GM04504 (cell line): ENCODE measurements around the gene TNFAIP8.
"Not testable (repeated sequence)": the region's sequence is repeated elsewhere in the genome, so short reads cannot be mapped to it uniquely, and the experiment has no call there.

Experiments used
- DNase-seq: peaks from one replicate; pipeline ENCODE4 v3.0.0-alpha.2; 2012; ENCODE audit warnings: low read depth

The TNFAIP8 gene

GRCh38 chr5:119395080-119395836 lies 39.4 kb downstream of the TNFAIP8 start:
- DNase-seq: no peak

GRCh38 chr5:119396030-119396664 lies 40.3 kb downstream of the TNFAIP8 start:
- no peak for DNase-seq

DNA sequence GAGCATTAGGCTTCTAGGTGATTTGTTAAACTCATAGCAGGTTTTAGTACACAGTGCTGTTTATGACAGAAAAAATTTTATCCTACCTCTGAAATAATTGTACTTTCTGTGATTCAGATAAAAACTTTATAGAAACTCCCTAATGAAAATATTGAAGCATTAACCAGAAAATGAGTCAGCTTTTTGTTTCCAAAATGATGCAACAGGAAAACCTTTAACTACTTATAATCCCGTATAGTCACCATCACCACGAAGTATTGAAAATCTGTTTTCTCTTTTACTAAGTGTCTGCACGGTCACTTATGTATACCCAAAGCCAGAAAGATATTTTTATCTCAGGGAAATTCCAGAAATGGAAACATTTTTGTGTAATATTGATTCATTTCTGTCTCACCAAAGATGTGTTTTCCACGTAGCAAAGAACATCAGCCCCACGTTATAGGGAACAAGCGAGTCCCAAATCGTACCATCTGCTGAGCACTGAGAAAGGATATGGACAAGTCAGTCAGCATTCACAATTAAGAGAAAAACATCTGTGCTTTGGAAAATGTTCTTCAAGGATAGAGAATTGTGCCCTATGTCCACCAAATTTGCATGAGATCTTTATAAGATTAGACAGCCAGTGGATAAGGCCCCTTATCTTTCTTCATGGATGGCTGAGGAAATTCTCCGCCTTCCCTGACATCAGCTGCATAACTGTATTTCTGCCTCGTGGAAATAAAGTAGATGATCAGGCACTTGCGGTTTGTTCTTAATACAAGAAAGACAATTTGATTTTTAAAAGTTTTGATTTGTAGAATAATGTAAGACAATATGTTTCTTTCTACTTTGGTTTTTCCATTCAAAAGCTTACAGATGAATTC lies 41.9 kb downstream of the TNFAIP8 start:
- no peak for DNase-seq

- no peak for DNase-seq
These were observed 43.1 kb downstream of the TNFAIP8 start for GRCh38 chr5:119398727-119399466.

- DNase-seq: no peak
These were observed 44.4 kb downstream of the TNFAIP8 start for GRCh38 chr5:119400245-119400644.

DNA sequence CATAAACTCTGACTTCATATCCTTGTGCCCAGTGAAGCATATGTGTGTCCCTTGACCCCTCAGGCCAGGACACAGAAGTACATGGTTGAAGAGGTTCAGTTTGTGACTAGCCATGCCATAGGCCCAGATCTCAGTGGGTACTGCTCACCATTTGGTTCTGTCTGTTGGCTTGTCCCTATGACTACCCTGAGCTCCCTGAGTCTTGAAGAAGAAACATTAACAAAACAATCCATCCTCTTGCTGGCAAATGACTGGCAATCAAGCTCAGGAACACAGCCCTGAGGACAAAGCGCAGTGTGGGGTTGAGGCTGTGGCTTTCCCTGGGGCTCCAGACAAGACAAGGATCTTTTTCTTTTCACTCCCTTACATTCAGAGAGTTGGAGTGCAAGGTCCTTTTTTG lies 46.3 kb downstream of the TNFAIP8 start:
- no peak for DNase-seq

DNA sequence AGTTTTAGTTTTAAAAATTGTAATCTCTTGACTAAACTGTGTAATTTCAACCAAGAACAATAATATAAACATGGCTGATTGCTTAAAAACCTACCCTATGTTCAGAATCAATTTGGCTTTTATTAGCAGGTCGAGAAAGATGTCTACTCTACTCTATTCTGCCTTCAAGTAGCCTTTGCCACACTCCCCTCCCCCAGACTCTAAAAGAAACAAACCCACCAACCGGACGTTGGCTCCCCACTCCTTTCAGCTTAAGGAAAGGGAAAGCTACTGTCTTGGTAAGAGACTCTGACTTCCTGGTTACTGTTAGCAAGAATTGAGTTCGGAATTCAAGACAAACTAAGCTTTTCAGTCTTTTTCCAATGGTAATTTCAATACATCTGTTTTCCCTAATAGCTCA lies 46.7 kb downstream of the TNFAIP8 start:
- no peak for DNase-seq

DNA sequence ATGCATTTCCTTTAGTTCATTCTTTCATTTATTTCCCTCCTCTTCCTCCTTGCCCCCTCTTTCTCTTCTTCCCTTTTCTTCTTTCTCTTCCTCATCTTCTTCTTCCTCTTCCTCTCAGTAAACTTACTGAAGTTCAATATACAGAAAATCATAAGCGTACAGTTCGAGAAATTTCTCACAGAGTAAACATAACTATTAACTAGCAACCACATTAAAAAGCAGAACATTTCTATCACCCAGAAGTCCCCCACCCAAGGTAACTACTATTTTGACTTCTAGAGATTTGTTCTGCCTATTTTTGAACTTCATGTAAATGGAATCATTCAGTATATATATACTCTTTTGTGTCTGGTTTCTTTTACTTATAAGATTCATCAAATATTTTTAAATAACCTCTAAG lies 48.2 kb downstream of the TNFAIP8 start:
- no peak for DNase-seq

GRCh38 chr5:119405419-119405818 lies 49.6 kb downstream of the TNFAIP8 start:
- no peak for DNase-seq

DNA sequence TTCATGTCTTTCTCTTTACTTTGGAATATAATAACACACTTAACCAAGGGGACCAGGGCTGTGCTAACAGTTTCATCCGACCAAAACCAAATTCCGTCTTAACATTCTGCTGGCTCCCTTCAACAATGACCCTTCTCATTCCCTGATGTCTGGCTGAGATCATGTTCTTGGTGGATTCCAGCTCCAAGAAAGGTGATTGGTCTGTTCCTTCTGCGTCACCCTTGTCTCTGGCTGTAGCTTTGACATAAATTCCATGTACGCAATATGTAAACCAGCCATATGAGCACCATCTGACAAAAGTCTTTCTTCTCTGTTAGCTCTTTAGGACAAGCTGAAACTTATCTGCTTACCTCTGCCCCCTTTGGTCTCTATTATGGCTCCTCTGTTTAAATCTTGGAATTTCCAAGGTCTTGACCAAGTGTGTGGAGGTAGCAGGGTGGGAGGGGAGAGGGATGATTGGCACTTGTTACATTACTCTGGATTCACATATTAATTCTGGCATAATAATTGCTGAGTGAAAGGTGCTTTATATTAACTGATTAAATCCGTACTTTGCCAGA lies 50.8 kb downstream of the TNFAIP8 start:
- no peak for DNase-seq

DNA sequence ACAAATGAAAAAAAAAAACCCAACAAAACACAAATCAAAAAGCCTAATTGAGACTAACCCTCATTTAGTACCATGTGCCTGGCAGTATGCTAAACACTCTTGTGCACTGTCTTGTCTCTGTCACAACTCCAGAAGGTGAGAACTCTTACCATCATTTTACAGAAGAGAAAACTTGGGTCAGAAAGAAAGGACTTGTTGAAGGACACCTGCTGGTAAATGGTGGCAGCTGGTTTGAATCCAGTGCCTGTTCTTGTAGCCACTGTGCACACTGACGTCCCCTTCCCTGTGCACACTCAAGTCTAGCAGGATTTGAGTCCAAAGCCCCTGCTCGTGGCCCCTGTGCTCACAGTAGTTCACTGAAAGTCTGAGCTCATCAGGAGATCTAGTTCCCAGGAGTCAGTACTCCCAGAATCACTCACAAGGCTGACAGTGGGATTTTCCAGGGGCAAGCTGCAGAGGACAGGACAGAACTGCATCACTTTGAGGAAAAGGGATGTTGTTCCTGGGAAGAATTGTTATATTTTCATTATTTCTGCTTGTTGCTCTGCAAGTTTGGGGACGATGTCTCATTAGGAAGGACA lies 53.5 kb downstream of the TNFAIP8 start:
- DNase-seq: no peak

GRCh38 chr5:119410448-119411159 lies 54.8 kb downstream of the TNFAIP8 start:
- DNase-seq: no peak

DNA sequence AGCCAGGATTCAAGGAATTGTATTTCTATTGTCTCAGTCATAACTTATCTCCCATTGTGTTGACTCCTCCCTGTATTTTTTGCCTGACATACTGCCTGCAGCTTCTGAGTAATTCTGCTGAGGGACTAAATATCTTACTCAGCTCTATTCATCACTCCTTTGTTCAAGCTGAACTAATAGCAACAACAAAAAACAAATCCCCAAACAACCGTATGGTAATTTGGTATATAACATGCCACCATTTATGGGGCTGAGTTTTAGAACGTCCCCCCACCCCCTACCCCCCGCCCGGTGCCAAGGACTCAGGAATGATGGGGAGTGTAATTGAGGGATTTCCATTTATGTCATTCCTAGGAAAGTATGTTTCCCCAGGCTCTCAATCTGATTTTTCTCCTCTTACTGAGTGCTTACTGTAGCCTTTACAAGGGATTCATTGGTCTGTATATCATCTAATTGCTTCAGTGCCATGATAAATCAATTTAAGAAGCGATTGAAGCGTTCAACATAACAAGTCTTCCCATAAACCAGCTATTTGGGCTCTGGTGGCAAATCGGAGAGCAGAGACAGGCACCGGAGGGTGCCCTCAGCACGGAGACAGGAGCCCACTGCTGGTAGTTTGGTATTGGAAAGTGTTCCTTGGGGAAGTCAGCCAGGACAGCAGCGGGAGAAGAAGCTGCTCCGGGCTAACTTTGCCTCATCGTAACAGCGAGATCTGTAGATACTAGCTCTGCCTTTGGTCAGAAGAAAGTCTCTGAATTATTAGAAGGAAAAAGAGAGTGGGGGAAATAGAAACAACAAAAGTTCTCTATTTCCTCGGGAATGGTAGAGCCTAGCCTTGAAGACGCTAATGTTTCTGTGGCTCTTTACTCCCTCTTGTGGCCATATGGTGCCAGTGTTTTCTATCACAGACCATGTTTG lies 55.8 kb downstream of the TNFAIP8 start:
- no peak for DNase-seq

GRCh38 chr5:119412279-119413227 lies 56.7 kb downstream of the TNFAIP8 start:
- no peak for DNase-seq

DNA sequence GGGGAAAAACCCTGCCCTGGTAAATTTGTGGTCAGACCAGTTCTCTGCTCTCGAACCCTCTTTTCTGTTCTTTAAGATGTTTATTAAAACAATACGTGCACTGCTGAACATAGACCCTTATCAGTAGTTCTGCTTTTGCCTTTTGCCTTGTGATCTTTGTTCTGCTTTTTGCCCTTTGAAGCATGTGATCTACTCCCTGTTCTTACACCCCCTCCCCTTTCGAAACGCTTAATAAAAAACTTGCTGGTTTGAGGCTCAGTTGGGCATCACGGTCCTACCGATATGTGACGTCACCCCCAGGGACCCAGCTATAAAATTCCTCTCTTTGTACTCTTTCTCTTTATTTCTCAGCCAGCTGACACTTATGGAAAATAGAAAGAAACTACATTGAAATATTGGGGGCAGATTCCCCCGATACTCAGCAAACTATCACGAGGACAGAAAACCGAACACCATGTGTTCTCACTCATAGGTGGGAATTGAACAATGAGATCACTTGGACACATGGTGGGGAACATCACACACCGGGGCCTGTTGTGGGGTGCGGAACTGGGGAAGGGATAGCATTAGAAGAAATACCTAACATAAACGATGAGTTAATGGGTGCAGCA lies 58.4 kb downstream of the TNFAIP8 start:
- DNase-seq: not testable (repeated sequence)

DNA sequence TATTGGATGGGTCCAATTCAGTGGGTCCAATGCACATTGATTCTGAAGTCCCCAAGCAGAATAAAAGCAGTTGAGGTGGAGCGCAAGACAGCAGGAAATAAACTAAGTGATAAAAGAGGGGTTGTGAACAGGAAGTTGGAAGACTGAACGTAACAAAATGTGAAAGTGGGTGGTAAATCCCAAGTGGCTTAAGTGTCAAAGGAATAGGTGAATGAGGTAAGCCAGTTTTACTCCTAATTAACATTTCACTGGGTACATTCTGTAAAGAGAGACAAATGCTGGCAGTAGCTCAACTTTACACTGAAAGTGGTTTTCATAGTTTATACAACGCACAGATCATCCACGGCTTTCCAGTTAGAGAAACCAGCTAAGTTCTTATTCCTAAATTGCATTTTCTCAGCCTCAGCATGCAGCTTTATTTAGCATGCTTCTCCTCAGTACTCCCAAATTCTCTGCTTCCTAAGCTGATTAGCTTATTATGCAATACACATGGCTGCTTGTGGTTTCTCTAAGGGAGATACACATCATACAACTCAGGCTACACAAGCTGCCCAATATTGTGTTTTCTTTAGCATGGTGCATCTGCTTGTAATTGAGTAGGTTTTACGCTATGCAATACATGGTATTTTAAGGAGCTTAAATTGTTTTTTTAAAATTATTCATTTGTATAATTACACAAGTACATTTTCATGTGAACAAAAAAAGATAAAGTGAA lies 62.2 kb downstream of the TNFAIP8 start:
- peak; percentile 38 for DNase-seq

GRCh38 chr5:119418606-119419100 lies 62.8 kb downstream of the TNFAIP8 start:
- DNase-seq: no peak
